Activated CD4-positive, alpha-beta T cell treated with anti-CD3 and anti-CD28 coated beads, Interleukin-2, amount 10 ng/mL, durations not matched to agents 24 days and 14 days (primary cell): ENCODE data around the gene MIB1. TPM values are rescaled to one million over a fixed set of nuclear protein-coding genes. Genes with fewer than 3 reads are reported as not detected.

Experiments
- DNase-seq: peaks from one replicate; pipeline ENCODE4 v3.0.0; 2022
- H3K27ac Mint-ChIP-seq: one replicate; pipeline ENCODE4 v1.8.0; 2022; ENCODE audit warnings: mild to moderate bottlenecking, mixed read lengths
- H3K27me3 Mint-ChIP-seq: one replicate; pipeline ENCODE4 v1.8.0; 2022; ENCODE audit warnings: mixed read lengths
- H3K36me3 Mint-ChIP-seq: one replicate; pipeline ENCODE4 v1.8.0; 2022; ENCODE audit warnings: low read depth, mild to moderate bottlenecking, mixed read lengths
- H3K4me1 Mint-ChIP-seq: one replicate; pipeline ENCODE4 v1.8.0; 2021; ENCODE audit warnings: mixed read lengths
- H3K4me3 Mint-ChIP-seq: one replicate; pipeline ENCODE4 v1.8.0; 2022; ENCODE audit warnings: mild to moderate bottlenecking, moderate library complexity, mixed read lengths
- H3K9me3 Mint-ChIP-seq: one replicate; pipeline ENCODE4 v1.8.0; 2021; ENCODE audit warnings: mixed read lengths
- intact Hi-C: fragments of 100-400 bp; cut with micrococcal nuclease; formaldehyde crosslinking; loops from one replicate; pipeline ENCODE4 v1.15.1; 2023
- total RNA-seq: library from RNA; stranded (reverse); gene quantifications from 2 replicates; pipeline ENCODE4 v1.2.3, GENCODE V29; 2022

MIB1 gene
- total RNA-seq, 1 donor from 2014 or later: 36.7 TPM

GRCh38 chr18:21900605-21901352, 160.2 kb downstream of the MIB1 start:
- no peak overlapping the region for H3K27ac Mint-ChIP-seq
- H3K9me3 Mint-ChIP-seq: no peaks in the 10 kb centered on the region
- no peak for DNase-seq
- intact Hi-C loops: no loop called here
- peaks cover 5% of the 10 kb centered on the region for H3K4me1 Mint-ChIP-seq
- no peaks in the 10 kb centered on the region for H3K36me3 Mint-ChIP-seq
- H3K4me3 Mint-ChIP-seq: no peak overlapping the region
- H3K27me3 Mint-ChIP-seq: peaks cover 4% of the 10 kb centered on the region

- Mint-ChIP-seq H3K9me3 (no peaks in the 10 kb centered on the region), H3K27me3 (peaks cover 4% of the 10 kb centered on the region), H3K4me3 (no peak overlapping the region), H3K4me1 (peaks cover 5% of the 10 kb centered on the region), H3K27ac (no peak overlapping the region), H3K36me3 (no peaks in the 10 kb centered on the region)
- DNase-seq: no peak
- intact Hi-C loops: no loop called here
These were observed 160.9 kb downstream of the MIB1 start for GRCh38 chr18:21901423-21901945.

- Mint-ChIP-seq H3K27me3 (peaks cover 2% of the 10 kb centered on the region), H3K27ac (no peak overlapping the region), H3K9me3 (no peaks in the 10 kb centered on the region), H3K36me3 (no peaks in the 10 kb centered on the region), H3K4me1 (no peaks in the 10 kb centered on the region), H3K4me3 (no peak overlapping the region)
- no peak for DNase-seq
- intact Hi-C loops: no loop called here
These were observed 163.1 kb downstream of the MIB1 start for GRCh38 chr18:21903709-21904108.

- no peaks in the 10 kb centered on the region for H3K4me1 Mint-ChIP-seq
- no peak overlapping the region for H3K27ac Mint-ChIP-seq
- peaks cover 2% of the 10 kb centered on the region for H3K27me3 Mint-ChIP-seq
- intact Hi-C loops: no loop called here
- no peak for DNase-seq
- no peaks in the 10 kb centered on the region for H3K36me3 Mint-ChIP-seq
- no peak overlapping the region for H3K4me3 Mint-ChIP-seq
- no peaks in the 10 kb centered on the region for H3K9me3 Mint-ChIP-seq
These were observed 164.3 kb downstream of the MIB1 start for GRCh38 chr18:21904856-21905255.

- Mint-ChIP-seq H3K4me1 (peaks cover 2% of the 10 kb centered on the region), H3K36me3 (no peaks in the 10 kb centered on the region), H3K27ac (no peak overlapping the region), H3K27me3 (peaks cover 5% of the 10 kb centered on the region), H3K9me3 (no peaks in the 10 kb centered on the region), H3K4me3 (no peak overlapping the region)
- DNase-seq: no peak
- intact Hi-C loops: no loop called here
These were observed 166.9 kb downstream of the MIB1 start for GRCh38 chr18:21907451-21907850.

- H3K36me3 Mint-ChIP-seq: no peaks in the 10 kb centered on the region
- no peak overlapping the region for H3K27ac Mint-ChIP-seq
- no peaks in the 10 kb centered on the region for H3K9me3 Mint-ChIP-seq
- no peak overlapping the region for H3K4me3 Mint-ChIP-seq
- no peak for DNase-seq
- H3K27me3 Mint-ChIP-seq: peaks cover 5% of the 10 kb centered on the region
- H3K4me1 Mint-ChIP-seq: peaks cover 2% of the 10 kb centered on the region
- intact Hi-C loops: no loop called here
These were observed 168.1 kb downstream of the MIB1 start for GRCh38 chr18:21908711-21909110.

GRCh38 chr18:21910906-21911305, 170.3 kb downstream of the MIB1 start:
- Mint-ChIP-seq H3K4me1 (peaks cover 2% of the 10 kb centered on the region), H3K9me3 (no peaks in the 10 kb centered on the region), H3K27me3 (peaks cover 6% of the 10 kb centered on the region), H3K27ac (no peak overlapping the region), H3K4me3 (no peak overlapping the region), H3K36me3 (no peaks in the 10 kb centered on the region)
- intact Hi-C loops: no loop called here
- DNase-seq: no peak

- Mint-ChIP-seq H3K4me1 (peaks cover 2% of the 10 kb centered on the region), H3K9me3 (no peaks in the 10 kb centered on the region), H3K4me3 (no peak overlapping the region), H3K27me3 (peaks cover 6% of the 10 kb centered on the region), H3K36me3 (no peaks in the 10 kb centered on the region), H3K27ac (no peak overlapping the region)
- intact Hi-C loops: no loop called here
- DNase-seq: no peak
These were observed 171.0 kb downstream of the MIB1 start for GRCh38 chr18:21911551-21911950.

GRCh38 chr18:21912339-21913239, 172.0 kb downstream of the MIB1 start:
- Mint-ChIP-seq H3K27ac (no peak overlapping the region), H3K4me3 (no peak overlapping the region), H3K36me3 (no peaks in the 10 kb centered on the region), H3K9me3 (no peaks in the 10 kb centered on the region), H3K4me1 (peaks cover 2% of the 10 kb centered on the region), H3K27me3 (peaks cover 6% of the 10 kb centered on the region)
- DNase-seq: no peak
- intact Hi-C loops: no loop called here

GRCh38 chr18:21914739-21915319, 174.2 kb downstream of the MIB1 start:
- DNase-seq: no peak
- H3K4me3 Mint-ChIP-seq: no peak overlapping the region
- intact Hi-C loops: no loop called here
- H3K4me1 Mint-ChIP-seq: peaks cover 2% of the 10 kb centered on the region
- no peak overlapping the region for H3K27ac Mint-ChIP-seq
- H3K36me3 Mint-ChIP-seq: no peaks in the 10 kb centered on the region
- peaks cover 5% of the 10 kb centered on the region for H3K9me3 Mint-ChIP-seq
- H3K27me3 Mint-ChIP-seq: peaks cover 9% of the 10 kb centered on the region

- Mint-ChIP-seq H3K9me3 (peaks cover 5% of the 10 kb centered on the region), H3K27ac (no peak overlapping the region), H3K4me1 (peaks cover 2% of the 10 kb centered on the region), H3K27me3 (peaks cover 8% of the 10 kb centered on the region), H3K4me3 (no peak overlapping the region), H3K36me3 (no peaks in the 10 kb centered on the region)
- intact Hi-C loops: no loop called here
- DNase-seq: no peak
These were observed 175.0 kb downstream of the MIB1 start for GRCh38 chr18:21915546-21915945.

GRCh38 chr18:21916594-21916993, 176.0 kb downstream of the MIB1 start:
- Mint-ChIP-seq H3K9me3 (peaks cover 5% of the 10 kb centered on the region), H3K27ac (no peak overlapping the region), H3K4me1 (peaks cover 1% of the 10 kb centered on the region), H3K4me3 (no peak overlapping the region), H3K36me3 (no peaks in the 10 kb centered on the region), H3K27me3 (peaks cover 5% of the 10 kb centered on the region)
- DNase-seq: no peak
- intact Hi-C loops: no loop called here

- H3K27me3 Mint-ChIP-seq: peaks cover 5% of the 10 kb centered on the region
- no peak for DNase-seq
- intact Hi-C loops: no loop called here
- no peak overlapping the region for H3K27ac Mint-ChIP-seq
- H3K4me3 Mint-ChIP-seq: no peak overlapping the region
- H3K4me1 Mint-ChIP-seq: no peaks in the 10 kb centered on the region
- H3K9me3 Mint-ChIP-seq: peaks cover 5% of the 10 kb centered on the region
- H3K36me3 Mint-ChIP-seq: no peaks in the 10 kb centered on the region
These were observed 178.1 kb downstream of the MIB1 start for GRCh38 chr18:21918693-21919092.
